HG03575 (cell line): ENCODE measurements around the gene TPRG1.

Source experiments
- ATAC-seq: cut with Tn5 transposase; IDR thresholded peaks from one replicate; pipeline ENCODE4 v1.9.1; 2021; ENCODE audit not compliant: unreplicated experiment, insufficient number of reproducible peaks, low FRiP score; ENCODE audit errors: extremely low read depth

TPRG1 gene

GRCh38 chr3:189270248-189270832, 98.6 kb downstream of the TPRG1 start:
- ATAC-seq, result no peak

- no peak for ATAC-seq
Measured at GRCh38 chr3:189272500-189273119, 100.8 kb downstream of the TPRG1 start.

DNA sequence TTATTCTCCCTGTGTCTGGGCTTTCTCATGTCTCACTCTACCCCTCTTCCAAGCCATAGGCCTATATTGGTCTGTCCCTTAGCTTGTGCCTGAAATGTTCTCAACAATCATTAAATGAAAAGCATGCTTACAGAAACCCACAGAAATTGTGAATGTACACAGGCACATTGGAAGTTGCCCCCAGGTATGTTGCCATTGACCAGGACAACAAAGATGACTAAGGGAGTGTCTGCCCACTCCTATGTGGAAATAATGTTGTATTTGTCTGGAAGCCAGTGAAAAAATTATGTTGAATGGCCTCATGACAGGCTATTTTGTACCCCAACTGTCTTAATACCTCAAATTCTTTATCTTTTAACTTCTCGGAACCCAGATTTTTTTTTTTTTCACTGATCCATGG, 102.0 kb downstream of the TPRG1 start:
- ATAC-seq, result no peak

- no peak for ATAC-seq
Measured at GRCh38 chr3:189275182-189275581, 103.4 kb downstream of the TPRG1 start.

GRCh38 chr3:189275852-189276251, 104.1 kb downstream of the TPRG1 start:
- ATAC-seq, result no peak

DNA sequence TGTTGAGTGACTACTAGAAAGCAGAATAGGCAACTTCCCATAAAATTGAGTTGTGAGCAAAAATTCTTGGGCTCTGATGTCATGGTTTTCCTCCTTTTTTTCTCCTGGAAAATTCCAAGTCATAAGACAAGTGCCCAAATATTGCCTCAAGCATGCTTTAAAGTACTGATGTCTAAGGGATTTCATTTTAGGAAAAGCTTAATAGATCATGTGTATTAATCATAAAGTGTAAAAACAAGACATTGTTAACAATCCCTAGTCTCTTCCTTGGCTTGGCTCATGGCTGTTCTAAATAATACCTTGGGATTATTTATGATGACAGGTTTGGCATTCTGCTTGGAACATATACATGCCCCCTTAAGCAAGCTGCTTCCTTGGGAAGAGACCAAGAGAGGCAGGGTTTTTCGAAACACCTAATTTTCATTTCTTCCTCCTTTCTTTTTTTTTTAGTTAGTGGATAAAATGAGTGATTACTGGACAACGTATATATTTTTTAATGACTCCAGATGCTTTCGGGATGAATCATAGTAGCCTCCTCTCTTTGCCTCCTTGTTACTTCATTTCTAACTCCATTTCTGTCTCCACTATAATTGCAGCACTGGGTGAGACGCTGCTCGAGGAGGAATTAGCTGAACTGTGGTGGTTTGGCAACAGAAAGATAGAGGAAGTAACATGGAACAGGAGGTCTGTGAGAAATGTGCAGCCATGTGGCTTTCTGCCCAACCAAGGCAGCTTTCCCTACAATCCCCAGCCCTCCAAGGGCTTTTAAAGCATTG, 104.9 kb downstream of the TPRG1 start:
- no peak for ATAC-seq

DNA sequence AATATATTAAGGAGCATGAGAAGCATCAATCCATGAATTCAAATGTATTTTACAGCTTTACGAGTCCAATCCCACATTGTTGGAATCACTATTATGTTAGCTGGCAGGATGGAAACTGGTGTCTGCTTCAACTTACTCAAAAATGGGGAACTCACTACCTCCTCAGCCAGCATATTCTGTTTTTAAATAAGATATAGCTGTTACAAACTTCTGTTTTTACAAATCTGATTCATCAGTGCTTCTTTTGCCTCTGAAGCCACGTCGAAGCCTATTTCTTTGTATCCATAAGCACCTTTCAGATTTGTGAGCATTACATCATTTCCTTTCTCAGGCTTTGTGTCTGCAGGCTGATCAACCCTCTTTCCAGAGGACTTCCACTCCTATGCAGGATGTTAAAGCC, 105.9 kb downstream of the TPRG1 start:
- ATAC-seq, result no peak

DNA sequence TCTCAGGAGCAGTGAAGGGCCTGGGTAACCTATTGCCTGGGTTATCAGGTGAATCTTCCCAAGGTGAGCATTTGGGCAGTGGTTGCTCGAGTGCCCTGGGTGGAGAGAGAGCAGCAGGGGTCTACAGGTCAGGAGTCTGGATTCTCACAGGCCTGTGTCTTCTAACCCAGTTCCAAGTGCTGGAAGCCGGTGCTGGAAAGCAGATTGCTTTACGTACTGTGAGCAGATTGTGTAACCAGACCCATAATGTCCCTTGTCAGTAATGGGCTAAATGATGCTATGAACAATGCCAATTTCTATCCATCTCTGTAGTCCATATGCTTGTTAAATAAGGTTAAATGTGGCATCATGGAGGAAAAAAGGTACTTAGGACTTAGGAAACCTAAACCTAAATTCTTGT, 106.5 kb downstream of the TPRG1 start:
- no peak for ATAC-seq

DNA sequence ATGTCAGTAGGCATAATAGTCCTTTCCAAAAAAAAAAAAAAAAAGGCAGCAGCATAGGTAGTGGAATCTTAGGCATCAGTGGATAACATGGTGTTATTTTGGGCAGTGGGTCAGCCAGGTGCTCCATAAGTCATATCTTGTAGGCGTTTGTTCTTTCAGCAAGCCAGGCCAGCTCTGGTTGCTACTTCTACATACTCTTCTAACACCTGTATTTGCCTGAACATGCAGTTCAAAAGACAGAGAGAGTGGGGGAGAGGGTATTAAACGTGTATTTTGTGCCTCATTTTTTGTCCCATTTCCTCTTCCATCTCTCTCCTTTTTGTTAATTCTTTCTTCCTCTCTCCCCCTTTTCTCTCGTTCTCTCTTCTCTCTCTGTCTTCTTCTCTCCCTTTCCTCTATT, 110.4 kb downstream of the TPRG1 start:
- no peak for ATAC-seq

GRCh38 chr3:189282741-189283140, 111.0 kb downstream of the TPRG1 start:
- no peak for ATAC-seq

- no peak for ATAC-seq
Measured at GRCh38 chr3:189286188-189286587, 114.4 kb downstream of the TPRG1 start.

DNA sequence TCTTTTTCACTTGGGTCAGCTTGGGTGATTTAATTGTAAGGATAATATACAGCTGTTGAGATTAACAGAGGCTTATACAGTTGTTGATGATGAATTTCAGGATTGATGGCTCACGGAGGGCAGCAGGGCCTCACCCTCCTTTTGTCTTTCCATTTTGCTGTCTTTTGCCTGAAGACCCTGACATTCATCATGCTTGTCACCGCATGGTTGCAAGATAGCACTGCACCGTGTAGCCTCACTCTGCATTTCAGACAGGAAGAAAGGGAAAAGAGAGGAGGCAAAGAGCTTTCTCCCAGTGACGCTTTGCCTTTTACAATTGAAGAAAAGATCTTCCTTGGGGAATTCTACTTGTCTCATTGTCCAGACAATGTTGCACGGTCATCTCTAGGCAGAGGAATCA, 115.1 kb downstream of the TPRG1 start:
- no peak for ATAC-seq

DNA sequence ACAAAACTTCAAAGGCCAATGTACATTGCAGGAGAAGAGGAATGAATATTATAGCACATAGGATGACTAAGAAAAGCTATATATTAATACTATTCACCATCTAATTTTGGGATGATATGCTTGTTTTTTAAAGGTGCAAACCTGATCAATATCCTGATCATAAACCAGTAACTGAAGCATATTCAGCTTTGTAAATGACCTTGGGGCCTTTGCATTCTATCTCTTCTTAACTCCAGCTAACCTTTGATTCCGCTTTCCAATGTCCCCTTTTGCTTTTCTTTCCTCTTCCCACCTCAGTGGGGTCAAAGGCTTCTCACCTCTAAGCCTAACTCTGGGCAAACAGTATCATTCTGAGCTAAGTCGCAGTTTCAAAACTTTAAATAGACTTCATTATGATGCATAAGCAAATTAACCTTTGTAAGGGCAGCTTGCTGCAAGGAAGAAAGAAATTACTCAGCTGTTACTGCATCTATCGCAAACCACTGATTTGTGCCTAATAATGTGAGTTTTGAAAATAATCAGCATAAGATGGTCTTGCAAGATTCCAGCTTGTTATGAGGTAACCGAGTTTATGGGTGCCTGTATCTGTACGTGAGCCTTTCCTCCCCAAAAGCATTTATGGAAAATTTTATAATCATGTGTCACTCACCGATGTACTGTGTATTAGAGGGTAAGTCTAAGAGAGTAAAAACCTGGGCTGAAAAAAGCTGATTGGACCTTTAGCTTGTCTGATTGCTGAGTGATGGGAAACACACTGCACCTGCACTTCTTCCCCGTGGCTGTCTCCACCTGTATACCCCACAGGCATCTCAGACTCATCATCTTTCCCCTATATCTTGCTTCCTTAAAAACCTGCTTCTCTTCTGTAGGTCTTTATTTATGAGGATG, 116.8 kb downstream of the TPRG1 start:
- peak; percentile 90 for ATAC-seq

GRCh38 chr3:189289251-189289650, 117.5 kb downstream of the TPRG1 start:
- no peak for ATAC-seq

DNA sequence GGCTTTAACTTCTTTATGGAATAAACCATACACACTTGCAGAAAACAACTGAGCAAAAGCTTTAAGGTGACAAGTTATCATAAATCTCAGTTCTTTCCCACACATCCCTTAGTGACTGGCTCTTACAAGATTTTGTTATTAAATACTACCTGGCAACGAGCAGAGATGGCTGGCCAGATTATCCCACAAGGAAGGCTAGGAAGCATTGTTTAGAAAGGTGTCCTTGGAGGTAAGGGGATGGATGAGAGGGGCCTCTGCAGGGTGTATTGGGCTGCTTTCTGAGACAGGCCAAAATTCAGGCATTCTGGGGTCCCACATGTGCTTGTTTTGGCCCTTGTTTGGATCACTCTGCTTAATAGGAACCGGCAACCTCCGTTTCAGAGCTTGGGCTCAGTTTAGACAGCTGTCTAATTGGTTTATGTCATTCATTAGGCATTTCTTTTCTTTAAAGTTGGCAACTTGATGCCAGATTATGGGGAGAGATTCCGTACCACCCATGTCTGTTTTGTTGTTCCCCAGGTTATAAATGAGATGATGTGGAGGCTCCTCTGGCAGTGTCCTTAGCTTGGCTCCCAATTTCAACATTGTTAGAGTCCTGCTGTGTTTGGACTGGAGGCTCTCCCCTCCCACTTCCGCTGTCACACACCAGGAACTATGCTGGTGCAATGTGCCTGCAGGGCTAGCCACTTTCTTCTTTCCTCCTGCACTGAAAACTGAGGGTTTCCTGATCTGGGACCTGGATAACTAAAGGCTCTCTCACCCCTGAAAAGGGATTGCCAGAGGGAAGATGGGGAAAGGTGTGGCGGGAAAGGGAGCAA, 121.1 kb downstream of the TPRG1 start:
- ATAC-seq, result no peak

DNA sequence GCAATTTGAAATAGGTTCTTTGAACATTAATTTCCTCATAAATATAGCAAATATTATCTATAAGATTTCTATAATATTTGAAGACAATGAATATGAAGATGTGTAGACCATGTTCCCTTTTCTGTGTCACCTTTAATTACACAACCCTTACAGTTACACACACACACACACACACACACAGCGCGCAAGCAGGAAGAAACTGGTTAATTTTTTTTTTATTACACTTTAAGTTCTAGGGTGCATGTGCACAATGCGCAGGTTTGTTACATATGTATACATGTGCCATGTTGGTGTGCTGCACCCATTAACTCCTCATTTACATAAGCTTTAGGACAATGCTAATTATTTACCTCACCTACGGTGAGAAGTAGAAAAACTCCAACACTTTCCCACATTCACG, 122.9 kb downstream of the TPRG1 start:
- no peak for ATAC-seq

DNA sequence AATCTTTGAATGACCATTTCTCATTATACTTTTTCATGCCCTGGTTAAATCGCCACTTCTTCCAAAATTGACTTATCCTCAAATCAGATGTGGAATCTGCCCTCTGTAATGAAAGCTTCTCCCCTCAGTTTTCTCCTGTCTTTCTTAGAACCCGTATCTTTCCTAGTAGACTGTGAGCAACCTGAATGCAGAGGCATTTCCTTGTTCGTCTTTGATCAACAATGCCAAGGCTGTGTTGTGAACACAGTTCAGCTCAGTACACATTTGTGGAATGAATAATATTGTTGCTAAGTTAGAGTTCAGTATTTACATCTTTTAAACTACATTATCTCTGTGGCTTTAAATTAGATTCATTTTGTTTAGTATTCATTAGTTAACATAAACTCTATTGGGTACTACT, 123.3 kb downstream of the TPRG1 start:
- ATAC-seq, result no peak

DNA sequence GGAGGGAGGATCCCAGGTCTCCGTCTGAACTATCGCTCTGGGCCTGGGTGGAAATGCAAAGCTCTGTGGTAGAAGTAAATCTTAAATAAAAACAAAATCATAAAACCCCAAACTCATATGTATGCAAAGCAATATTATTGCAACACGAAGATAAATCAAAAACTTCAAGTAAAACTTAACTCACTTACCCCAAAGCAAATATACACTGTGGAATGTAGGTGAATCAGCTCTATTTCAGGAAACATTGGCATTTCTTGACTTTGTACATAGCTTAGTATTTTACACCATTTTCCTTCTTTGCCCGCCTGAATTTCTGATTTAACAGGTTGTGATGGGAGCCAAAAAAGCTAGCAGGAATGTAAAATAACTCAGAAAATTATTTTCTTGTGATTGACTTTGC, 126.2 kb downstream of the TPRG1 start:
- no peak for ATAC-seq
